Neural progenitor cell (in vitro differentiated cells): ENCODE data around the gene RCAN3. TPM values are rescaled to one million over a fixed set of nuclear protein-coding genes. Genes with fewer than 3 reads are reported as not detected.

Experiments used
- DNase-seq: peaks from one replicate; pipeline ENCODE4 v3.0.0-alpha.2; 2016; ENCODE audit warnings: low spot score
- H2AFZ ChIP-seq: fragments of 200-600 bp; sonication (generic); replicated peaks from 2 replicates; pipeline ENCODE4 v1.6.1; 2016; ENCODE audit warnings: antibody characterized with exemption
- H3F3A ChIP-seq: fragments of 200-600 bp; sonication (generic); 2 replicates; pipeline ENCODE4 v1.6.1; 2016; ENCODE audit warnings: antibody characterized with exemption, low read depth
- H3K27ac ChIP-seq: fragments of 200-600 bp; sonication (generic); 2 replicates; pipeline ENCODE4 v1.5.1; 2016; ENCODE audit warnings: mild to moderate bottlenecking
- H3K27me3 ChIP-seq: fragments of 200-600 bp; sonication (generic); 2 replicates; pipeline ENCODE4 v1.6.1; 2016; ENCODE audit warnings: mild to moderate bottlenecking, moderate library complexity
- H3K36me3 ChIP-seq: fragments of 200-600 bp; sonication (generic); 2 replicates; pipeline ENCODE4 v1.5.1; 2016
- H3K4me1 ChIP-seq: fragments of 200-600 bp; sonication (generic); 2 replicates; pipeline ENCODE4 v1.6.1; 2016; ENCODE audit warnings: mixed run types
- H3K4me2 ChIP-seq: fragments of 200-600 bp; sonication (generic); 2 replicates; pipeline ENCODE4 v1.6.1; 2016
- H3K4me3 ChIP-seq: fragments of 200-600 bp; sonication (generic); 2 replicates; pipeline ENCODE4 v1.5.1; 2016
- H3K79me2 ChIP-seq: fragments of 200-600 bp; sonication (generic); 2 replicates; pipeline ENCODE4 v1.6.1; 2016; ENCODE audit warnings: low read depth
- H3K9ac ChIP-seq: fragments of 200-600 bp; sonication (generic); 2 replicates; pipeline ENCODE4 v1.6.1; 2016
- H3K9me3 ChIP-seq: fragments of 200-600 bp; sonication (generic); 2 replicates; pipeline ENCODE4 v1.5.1; 2016; ENCODE audit warnings: low read depth
- H4K20me1 ChIP-seq: fragments of 200-600 bp; sonication (generic); 2 replicates; pipeline ENCODE4 v1.6.1; 2016; ENCODE audit warnings: low read depth
- H3K27ac Mint-ChIP-seq: 3 replicates; pipeline ENCODE4 v1.8.0; 2021; ENCODE audit warnings: mixed read lengths
- H3K27me3 Mint-ChIP-seq: 2 replicates; pipeline ENCODE4 v1.8.0; 2022; ENCODE audit warnings: low read depth, mild to moderate bottlenecking, inconsistent platforms, moderate library complexity, mixed read lengths; ENCODE audit not compliant: insufficient read depth
- H3K36me3 Mint-ChIP-seq: 3 replicates; pipeline ENCODE4 v1.8.0; 2021; ENCODE audit warnings: mixed read lengths
- H3K4me1 Mint-ChIP-seq: 3 replicates; pipeline ENCODE4 v1.8.0; 2021; ENCODE audit warnings: mixed read lengths
- H3K4me3 Mint-ChIP-seq: 3 replicates; pipeline ENCODE4 v1.8.0; 2021; ENCODE audit warnings: mild to moderate bottlenecking, moderate library complexity, mixed read lengths
- H3K9me3 Mint-ChIP-seq: 3 replicates; pipeline ENCODE4 v1.8.0; 2020; ENCODE audit warnings: mixed read lengths
- CTCF ChIP-seq: fragments of 200-600 bp; sonication (generic); IDR thresholded peaks from 2 replicates; pipeline ENCODE4 v1.5.1; 2017; ENCODE audit warnings: antibody characterized with exemption, mild to moderate bottlenecking
- EZH2 ChIP-seq: fragments of 200-600 bp; sonication (generic); IDR thresholded peaks from 2 replicates; pipeline ENCODE4 v1.6.1; 2017; ENCODE audit warnings: antibody characterized with exemption, mild to moderate bottlenecking, moderate library complexity
- EZH2phosphoT487 ChIP-seq: fragments of 200-600 bp; sonication (generic); IDR thresholded peaks from 2 replicates; pipeline ENCODE4 v1.6.1; 2017; ENCODE audit warnings: antibody characterized with exemption
- total RNA-seq: library from RNA; depleted of rRNA; stranded (reverse); fragments of >200 nt; gene quantifications from 2 replicates; pipeline ENCODE4 v1.2.3, GENCODE V29; 2015; ENCODE audit warnings: low replicate concordance

Gene RCAN3
- total RNA-seq, 1 donor from 2014 or later, result 9.3 TPM

GRCh38 chr1:24483441-24483840, 19.2 kb upstream of the RCAN3 start:
- H3K4me3 Mint-ChIP-seq, result no peak overlapping the region
- peaks cover 3% of the 10 kb centered on the region for H3K4me1 Mint-ChIP-seq
- Histone ChIP-seq H3K9me3 (no peaks in the 10 kb centered on the region), H3K27ac (no peak overlapping the region), H3K4me2 (no peak overlapping the region), H3F3A (no peaks in the 10 kb centered on the region), H2AFZ (no peak overlapping the region), H3K79me2 (no peaks in the 10 kb centered on the region), H3K27me3 (no peaks in the 10 kb centered on the region), H3K4me3 (no peak overlapping the region), H3K9ac (no peak overlapping the region), H3K4me1 (no peaks in the 10 kb centered on the region), H4K20me1 (no peaks in the 10 kb centered on the region), H3K36me3 (no peaks in the 10 kb centered on the region)
- TF ChIP-seq CTCF (no peak), EZH2 (no peak)
- no peaks in the 10 kb centered on the region for H3K36me3 Mint-ChIP-seq
- H3K27me3 Mint-ChIP-seq, result peaks cover 8% of the 10 kb centered on the region
- H3K9me3 Mint-ChIP-seq, result peaks cover 3% of the 10 kb centered on the region
- no peak for DNase-seq
- H3K27ac Mint-ChIP-seq, result no peak overlapping the region

GRCh38 chr1:24484199-24484598, 18.4 kb upstream of the RCAN3 start:
- TF ChIP-seq EZH2 (no peak), EZH2phosphoT487 (no peak), CTCF (no peak)
- Mint-ChIP-seq H3K4me1 (peaks cover 3% of the 10 kb centered on the region), H3K27me3 (peaks cover 8% of the 10 kb centered on the region), H3K9me3 (peaks cover 7% of the 10 kb centered on the region), H3K4me3 (no peak overlapping the region), H3K27ac (no peak overlapping the region), H3K36me3 (no peaks in the 10 kb centered on the region)
- H3F3A ChIP-seq, result no peaks in the 10 kb centered on the region
- no peak overlapping the region for H3K27ac ChIP-seq
- H3K4me1 ChIP-seq, result no peaks in the 10 kb centered on the region
- H3K4me3 ChIP-seq, result no peak overlapping the region
- no peaks in the 10 kb centered on the region for H3K79me2 ChIP-seq
- no peaks in the 10 kb centered on the region for H3K27me3 ChIP-seq
- no peak overlapping the region for H3K4me2 ChIP-seq
- no peak overlapping the region for H2AFZ ChIP-seq
- no peak for DNase-seq
- H3K9me3 ChIP-seq, result no peaks in the 10 kb centered on the region
- H4K20me1 ChIP-seq, result no peaks in the 10 kb centered on the region
- H3K36me3 ChIP-seq, result no peaks in the 10 kb centered on the region
- H3K9ac ChIP-seq, result no peak overlapping the region

GRCh38 chr1:24486331-24487065, 16.1 kb upstream of the RCAN3 start:
- TF ChIP-seq EZH2phosphoT487 (no peak), CTCF (no peak), EZH2 (no peak)
- Mint-ChIP-seq H3K9me3 (peaks cover 8% of the 10 kb centered on the region), H3K4me1 (no peaks in the 10 kb centered on the region), H3K4me3 (no peak overlapping the region), H3K27ac (no peak overlapping the region), H3K36me3 (no peaks in the 10 kb centered on the region), H3K27me3 (peaks cover 9% of the 10 kb centered on the region)
- no peaks in the 10 kb centered on the region for H3F3A ChIP-seq
- DNase-seq, result no peak
- no peaks in the 10 kb centered on the region for H4K20me1 ChIP-seq
- H3K27me3 ChIP-seq, result no peaks in the 10 kb centered on the region
- H3K9me3 ChIP-seq, result no peaks in the 10 kb centered on the region
- H3K4me3 ChIP-seq, result no peak overlapping the region
- H3K9ac ChIP-seq, result no peak overlapping the region
- no peak overlapping the region for H3K27ac ChIP-seq
- no peaks in the 10 kb centered on the region for H3K4me1 ChIP-seq
- H2AFZ ChIP-seq, result no peak overlapping the region
- no peak overlapping the region for H3K4me2 ChIP-seq
- no peaks in the 10 kb centered on the region for H3K79me2 ChIP-seq
- H3K36me3 ChIP-seq, result no peaks in the 10 kb centered on the region
